HG03460 (cell line): ENCODE measurements around the gene KDF1.

Source experiments
- ATAC-seq: cut with Tn5 transposase; IDR thresholded peaks from one replicate; pipeline ENCODE4 v1.9.1; 2021; ENCODE audit not compliant: unreplicated experiment

Gene KDF1

DNA sequence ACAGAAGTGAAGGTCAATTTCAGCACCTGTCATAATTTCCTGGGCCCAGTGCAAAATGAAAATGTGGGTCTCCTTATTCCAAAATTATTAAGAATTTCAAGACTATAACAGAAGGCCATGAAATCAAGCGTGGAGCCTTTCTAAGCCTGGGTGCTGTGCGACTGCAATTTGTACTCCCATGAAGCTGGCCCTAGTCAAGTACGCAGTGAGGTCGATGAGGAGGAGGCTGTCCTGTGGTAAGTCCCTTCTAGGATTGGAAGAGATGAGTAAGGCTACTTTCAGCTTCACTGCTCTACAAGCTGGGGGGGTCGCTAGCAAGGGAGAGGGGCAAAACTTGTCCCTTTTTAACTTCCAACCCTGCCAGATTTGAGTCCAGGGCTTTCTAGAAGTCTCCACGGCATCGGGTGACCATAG, 39.1 kb downstream of the KDF1 start:
- ATAC-seq, result peak; percentile 5

DNA sequence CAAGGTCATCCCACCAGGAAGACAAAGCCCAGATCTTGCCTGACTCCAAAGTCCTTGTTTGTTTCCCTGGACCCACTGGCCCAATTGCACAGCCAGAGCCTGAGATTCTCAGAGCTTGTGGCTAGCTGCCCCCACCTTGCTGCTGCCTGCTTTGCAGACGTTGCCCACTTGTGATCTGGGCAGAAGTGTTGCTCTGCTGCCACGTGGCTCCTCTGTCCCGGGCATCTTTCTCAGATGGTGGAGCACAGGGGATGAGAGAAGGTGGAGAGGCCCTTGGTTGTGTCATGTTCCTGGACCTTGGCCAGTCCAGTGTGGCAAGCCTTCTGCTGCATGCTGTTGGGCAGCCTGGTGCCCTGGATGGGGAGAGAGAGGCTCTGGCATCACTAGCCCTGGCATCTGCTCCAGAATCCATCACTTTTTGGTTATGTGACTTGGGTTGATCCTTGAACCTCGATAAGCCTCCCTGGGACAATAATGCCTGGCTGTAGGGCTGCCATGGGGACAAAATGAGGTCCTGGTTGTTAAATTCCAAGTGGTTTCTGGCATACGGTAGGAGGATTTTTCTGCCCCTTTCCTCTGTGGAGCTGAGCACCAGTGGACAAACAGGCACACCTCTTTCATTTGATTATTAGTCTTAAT, 44.9 kb downstream of the KDF1 start:
- no peak for ATAC-seq

DNA sequence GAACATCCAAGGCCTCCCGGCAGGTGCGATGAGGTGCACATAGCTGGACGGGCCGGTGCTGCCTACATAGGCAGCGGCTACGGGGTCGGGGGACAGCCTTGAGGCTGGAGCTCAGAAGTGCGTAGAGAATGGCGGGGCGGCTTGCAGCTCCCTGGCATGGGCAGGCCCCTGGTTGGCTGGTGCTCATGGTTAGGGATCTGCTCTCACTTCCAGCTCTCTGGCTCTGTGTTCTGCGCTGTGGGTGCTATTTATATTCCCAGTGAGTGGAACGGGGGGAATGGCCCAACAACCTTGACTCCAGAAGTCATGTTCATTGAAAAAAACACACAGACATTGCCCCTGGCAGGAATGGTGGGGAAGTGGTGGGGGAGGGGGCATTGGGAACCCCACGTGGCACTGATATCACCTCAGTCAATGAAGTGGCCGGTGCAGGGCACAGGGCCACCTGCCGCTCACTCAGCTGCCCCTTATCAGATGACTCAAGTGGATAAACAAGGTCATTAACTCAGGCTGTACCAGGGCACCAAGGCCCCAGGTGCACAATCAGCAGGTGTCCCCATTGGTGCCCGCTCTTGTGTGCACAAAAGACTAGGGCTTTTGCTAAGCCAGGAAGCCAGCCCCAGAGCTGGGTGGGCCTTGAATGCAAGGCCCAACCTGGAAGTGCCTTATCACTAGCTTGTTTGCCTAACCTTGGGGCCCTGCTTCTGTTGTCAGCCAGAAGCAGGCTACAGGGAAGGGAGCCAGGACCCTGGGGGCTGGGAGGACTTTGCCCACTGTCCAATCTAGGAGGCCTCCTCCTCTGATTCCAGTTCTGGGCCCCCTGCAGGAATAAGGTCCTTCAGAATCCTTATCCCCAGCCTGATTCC, 46.3 kb downstream of the KDF1 start, which contains the start of gene NR0B2:
TSS of gene NR0B2 (minus strand) at position 222 of the 866 bp plus-strand sequence. CDS start at position 187, 35 bp downstream.
- ATAC-seq, result no peak

DNA sequence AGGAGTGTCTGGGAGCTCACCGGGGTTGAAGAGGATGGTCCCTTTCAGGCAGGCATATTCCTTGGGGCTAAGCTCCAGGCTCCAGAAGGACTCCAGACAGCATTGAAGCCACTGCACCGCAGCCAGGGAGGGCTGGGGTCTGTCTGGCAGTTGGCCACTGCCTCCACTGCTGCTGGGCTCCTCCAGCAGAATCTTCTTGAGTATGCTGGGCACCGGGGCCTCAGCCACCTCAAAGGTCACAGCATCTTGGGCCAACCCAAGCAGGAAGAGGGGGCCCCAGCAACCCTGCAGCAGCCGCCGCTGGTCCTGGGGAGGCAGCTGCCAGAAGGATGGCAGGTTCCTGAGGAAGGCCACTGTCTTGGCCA, 46.9 kb downstream of the KDF1 start:
- ATAC-seq, result no peak

DNA sequence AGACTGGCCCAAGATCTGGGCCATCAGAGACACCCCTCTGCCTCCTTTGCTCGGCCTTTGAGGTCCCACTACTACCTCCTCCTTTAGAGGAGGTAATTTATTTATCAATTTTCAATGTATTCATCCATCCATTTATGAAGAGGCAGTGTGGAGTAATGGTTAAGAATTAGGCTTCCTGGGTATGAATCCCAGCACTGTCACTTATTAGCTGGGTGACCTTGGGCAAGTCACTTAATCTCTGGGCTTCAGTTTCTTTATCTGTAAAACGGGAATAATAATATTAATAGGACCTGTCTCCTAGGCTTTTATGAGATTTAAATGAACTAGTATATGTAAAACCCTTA, 48.1 kb downstream of the KDF1 start:
- no peak for ATAC-seq

DNA sequence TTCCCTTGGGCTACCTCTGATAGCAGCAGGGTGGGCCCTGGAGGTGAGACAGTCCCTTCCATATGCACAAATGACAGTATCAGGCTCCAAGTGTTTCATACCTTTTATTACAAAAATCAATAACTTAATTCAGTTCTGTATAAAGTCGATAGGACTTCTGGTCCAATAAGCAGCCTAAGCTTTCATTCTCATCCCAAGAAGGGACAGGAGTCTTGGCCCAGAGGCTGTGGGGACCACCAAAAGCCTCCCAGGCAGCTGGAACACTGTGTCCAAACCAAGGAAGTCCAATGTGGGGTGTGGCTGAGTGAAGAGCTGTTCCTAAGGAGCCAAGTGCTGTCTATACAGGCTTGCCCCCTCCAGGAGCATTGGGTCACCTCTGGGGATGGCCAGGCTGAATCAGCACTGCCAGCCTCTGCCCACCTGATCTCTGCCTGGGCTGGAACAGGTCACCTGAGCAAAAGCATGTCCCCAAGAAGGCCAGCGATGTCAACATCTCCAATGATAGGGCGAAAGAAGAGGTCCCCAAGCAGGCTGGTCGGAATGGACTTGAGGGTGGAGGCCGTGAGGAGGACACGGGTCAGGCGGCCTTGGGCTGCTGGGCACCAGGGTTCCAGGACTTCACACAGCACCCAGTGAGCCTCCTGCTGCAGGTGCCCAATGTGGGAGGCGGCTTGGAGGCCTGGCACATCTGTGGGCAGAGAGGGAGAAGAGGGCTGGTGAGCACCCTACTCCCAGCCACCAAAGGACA, 48.7 kb downstream of the KDF1 start:
- no peak for ATAC-seq

DNA sequence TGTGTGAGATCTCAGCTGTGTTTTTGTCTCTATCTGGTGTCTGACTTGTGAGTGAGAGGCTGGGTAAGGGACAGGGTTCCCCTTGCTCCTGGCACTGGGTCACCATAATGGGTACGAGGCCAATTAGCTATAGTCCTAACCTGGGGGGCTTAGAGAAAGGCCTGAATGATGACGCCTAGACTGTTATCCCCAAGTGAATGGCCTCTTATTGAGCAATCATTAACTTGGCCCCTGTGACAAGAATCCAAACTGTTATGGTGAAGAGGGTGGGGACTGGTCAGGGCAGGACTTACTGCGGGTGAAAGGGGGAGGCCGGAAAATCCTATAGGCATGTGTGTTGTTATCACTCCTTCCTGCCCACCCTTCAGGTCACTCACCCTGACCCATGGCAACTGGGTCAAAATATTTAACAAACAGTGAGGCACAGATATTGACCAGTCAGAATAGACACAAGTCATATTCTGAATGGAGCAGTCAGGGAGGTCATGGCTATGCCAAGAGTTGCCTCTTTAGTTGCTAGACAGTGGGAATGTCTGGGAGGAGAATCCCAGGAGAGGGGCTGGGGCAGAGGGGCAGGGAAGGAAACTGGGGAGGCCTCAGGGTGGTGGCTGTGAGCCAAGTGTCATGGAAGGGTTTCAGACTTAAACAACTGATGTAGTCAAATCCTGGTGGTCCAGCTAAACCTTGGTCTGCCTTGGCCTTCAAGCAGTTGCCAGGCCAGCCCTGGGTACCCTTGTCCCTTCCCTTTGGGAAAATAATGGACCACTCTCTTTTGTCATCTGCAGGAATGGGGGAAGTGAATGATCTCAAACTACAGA, 49.7 kb downstream of the KDF1 start:
- ATAC-seq, result no peak

DNA sequence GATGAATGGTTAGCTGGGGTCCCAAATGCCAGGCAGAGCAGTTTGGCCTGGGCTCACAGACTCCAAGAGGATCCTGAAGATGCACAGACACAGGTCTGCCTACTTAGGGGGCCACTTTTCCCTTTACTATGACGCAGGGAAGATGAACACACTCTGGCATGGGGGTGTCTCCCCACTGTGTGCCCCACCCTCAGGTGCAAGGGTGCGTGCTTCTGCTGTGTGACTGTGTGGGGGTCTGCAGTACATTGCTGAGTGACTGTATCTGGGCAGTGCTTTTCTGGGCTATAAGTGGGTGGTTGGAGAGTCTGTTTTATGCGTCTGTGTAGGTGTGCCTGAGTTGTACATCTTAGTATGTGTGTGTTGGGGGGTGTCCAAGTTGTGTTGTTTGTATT, 50.3 kb downstream of the KDF1 start:
- ATAC-seq, result no peak

DNA sequence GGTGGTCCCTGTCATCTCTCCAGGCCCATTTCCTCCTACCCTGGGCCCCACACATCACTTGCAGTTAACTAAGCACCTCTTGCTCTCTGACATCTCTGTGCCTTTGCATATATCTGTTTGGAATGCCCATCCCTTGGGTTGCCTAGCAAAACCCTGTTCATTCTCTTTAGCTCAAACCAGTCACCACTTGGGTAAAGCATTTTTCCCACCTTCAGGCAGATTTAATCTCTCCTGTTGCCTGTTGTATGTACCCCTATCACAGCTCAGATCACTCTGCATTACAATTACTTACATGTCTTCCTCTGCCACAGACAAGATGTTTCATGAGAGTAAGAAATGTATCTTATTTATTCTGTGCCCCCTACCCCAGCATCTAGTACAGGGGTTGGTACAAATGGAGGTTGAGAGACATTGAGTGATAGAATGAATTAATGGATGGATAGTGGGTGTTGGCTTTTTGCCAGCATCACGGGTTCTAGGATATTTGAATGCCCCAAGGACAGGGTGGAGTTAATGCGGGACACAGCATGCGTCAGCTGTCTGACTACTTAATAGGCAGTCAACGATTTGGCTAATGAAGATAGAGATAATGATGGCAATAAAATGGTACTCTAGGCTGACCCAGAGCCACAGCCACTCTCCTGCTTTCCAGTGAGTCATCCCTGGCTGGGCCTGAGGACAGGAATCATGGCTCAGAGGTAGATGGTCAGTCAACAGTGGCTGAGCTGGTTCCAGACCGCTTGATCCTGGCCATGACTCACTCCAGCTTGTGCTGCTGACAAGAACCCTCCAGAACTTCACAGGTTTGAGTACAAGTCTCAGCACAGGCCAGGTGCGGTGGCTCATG, 53.0 kb downstream of the KDF1 start:
- no peak for ATAC-seq

DNA sequence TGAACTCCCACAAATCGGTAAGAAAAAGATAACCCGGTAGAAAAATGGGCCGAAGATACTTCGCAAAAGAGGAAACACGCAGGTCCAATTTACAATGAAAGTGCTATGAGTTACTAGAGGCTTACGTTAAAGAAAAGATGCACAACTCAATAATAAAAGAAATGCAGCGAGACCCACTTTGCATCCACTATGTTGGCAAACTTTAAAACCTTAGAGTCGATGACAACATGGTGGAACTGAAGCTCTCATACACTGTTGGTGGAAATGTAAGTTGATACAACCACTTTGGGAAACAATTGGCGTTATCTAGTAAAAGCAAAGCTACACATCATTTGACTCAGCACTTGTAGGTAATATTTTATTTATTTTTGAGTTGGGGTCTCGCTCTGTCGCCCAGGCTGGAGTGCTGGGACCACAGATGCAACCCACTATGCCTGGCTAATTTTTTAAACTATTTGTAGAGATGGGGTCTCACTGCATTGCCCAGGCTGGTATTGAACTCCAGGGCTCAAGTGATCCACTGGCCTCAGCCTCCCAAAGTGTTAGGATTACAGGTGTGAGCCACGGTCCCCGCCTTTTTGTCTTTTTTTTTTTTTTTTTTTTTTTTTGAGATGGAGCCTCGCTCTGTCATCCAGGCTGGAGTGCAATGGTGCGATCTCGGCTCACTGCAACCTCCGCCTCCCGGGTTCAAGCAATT, 59.3 kb downstream of the KDF1 start:
- no peak for ATAC-seq

DNA sequence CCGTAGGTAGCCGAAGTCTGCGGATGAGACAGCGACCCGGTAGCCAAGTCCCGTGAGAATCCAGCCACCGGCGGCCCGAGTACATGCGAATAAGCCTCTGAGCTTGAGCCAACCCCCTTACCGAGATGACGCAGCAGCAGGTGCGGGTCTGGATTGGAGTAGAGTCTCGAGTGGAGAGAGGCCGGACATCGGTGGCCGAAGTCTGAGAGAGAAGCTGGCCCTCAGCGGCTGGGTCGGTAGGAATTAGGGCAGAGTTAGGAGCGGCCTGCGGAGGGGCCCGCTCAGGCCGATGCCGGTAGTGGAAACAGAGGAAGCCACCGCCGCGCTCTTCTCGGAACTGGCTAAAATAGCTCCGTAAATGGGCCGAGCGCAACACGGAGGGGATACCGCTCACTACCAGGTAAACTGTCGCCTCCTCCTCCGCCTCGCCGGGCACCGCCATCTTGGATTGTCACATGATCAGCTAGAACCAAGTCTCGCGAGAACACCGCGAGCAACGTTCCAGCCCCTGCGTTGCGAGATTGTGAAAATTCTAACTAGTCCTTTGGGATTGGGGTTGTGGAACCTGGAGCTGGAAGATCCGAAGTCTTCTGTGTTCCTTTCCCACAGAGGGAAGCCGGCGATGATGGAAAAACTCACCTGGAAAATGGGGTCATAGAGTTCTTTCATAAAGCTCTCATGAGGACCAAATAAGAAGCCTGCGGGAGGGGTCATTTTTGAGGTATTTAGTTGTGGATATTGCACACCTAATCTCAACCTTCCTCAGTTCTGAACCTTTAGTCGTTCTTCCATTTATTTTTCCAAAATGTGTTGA, 60.1 kb downstream of the KDF1 start, which contains the start of gene GPATCH3:
TSS of gene GPATCH3 (minus strand) at position 467 of the 814 bp plus-strand sequence. CDS start at position 442, 25 bp downstream.
- peak; percentile 67 for ATAC-seq
